Prostate gland (tissue), 2 donors: ENCODE data around the gene RHBDL2. TPM values are rescaled to one million over a fixed set of nuclear protein-coding genes. Genes with fewer than 3 reads are reported as not detected.
"Not testable (repeated sequence)": the region's sequence is repeated elsewhere in the genome, so short reads cannot be mapped to it uniquely, and the experiment has no call there.

ENCODE experiments used
- DNase-seq: peaks from one replicate; pipeline ENCODE4 v3.0.0-alpha.2; 2019; ENCODE audit warnings: low spot score
- H3K27ac ChIP-seq, 2 donors: fragments of 200-600 bp; sonication (generic); 2 replicates each; pipeline ENCODE4 v1.5.1; 2017 to 2019
- H3K27me3 ChIP-seq: fragments of 200-600 bp; sonication (generic); replicated peaks from 2 replicates; pipeline ENCODE4 v1.5.1; 2019; ENCODE audit not compliant: insufficient read depth
- H3K36me3 ChIP-seq, 2 donors: fragments of 200-600 bp; sonication (generic); 1 replicate in 1 of 2; 2 replicates in 1 of 2; pipeline versions ENCODE4 v1.5.1 to v1.8.1; 2017 to 2019
- H3K4me1 ChIP-seq: fragments of 200-600 bp; sonication (generic); replicated peaks from 2 replicates; pipeline ENCODE4 v1.5.1; 2019
- H3K4me3 ChIP-seq, 2 donors: fragments of 200-600 bp; sonication (generic); 2 replicates each; pipeline ENCODE4 v1.5.1; 2017 to 2019
- H3K9me3 ChIP-seq: fragments of 200-600 bp; sonication (generic); 2 replicates; pipeline ENCODE4 v1.5.1; 2017
- POLR2A ChIP-seq: fragments of 450-650 bp; IDR thresholded peaks from one replicate; pipeline ENCODE4 v1.6.1; 2016; ENCODE audit warnings: antibody characterized with exemption, mild to moderate bottlenecking
- POLR2AphosphoS5 ChIP-seq: sonication (generic); formaldehyde crosslinking; IDR thresholded peaks from one replicate; pipeline ENCODE4 v1.6.1; 2017; ENCODE audit warnings: antibody characterized with exemption
- WGBS: methylation state at CpG from one replicate; pipeline ENCODE4 v1.1.5; 2018; 5-methylcytosine and 5-hydroxymethylcytosine counted together
- intact Hi-C: fragments of 100-400 bp; cut with DNase I; formaldehyde crosslinking; loops from one replicate; pipeline ENCODE4 v1.14.2; 2022
- total RNA-seq, 2 donors: library from RNA; depleted of rRNA; stranded (reverse); fragments of >200 nt; gene quantifications; one replicate each; pipeline ENCODE4 v1.1.0, GENCODE V29; 2016
- TF ChIP-seq, protein P1 (sequence below), 4 experiments: fragments of 200-600 bp in 2 of 4; fragments of 450-650 bp in 2 of 4; sonication (generic) in 2 of 4; IDR thresholded peaks; 1 replicate in 3 of 4; 2 replicates in 1 of 4; pipeline ENCODE4 v1.5.1; 2016 to 2019; ENCODE audit warnings: antibody characterized with exemption in 4 of 4, mild to moderate bottlenecking in 2 of 4, moderate library complexity in 2 of 4

RHBDL2 gene
- total RNA-seq, 2 donors from 2014 or later: 3.5 to 7.7 TPM

DNA sequence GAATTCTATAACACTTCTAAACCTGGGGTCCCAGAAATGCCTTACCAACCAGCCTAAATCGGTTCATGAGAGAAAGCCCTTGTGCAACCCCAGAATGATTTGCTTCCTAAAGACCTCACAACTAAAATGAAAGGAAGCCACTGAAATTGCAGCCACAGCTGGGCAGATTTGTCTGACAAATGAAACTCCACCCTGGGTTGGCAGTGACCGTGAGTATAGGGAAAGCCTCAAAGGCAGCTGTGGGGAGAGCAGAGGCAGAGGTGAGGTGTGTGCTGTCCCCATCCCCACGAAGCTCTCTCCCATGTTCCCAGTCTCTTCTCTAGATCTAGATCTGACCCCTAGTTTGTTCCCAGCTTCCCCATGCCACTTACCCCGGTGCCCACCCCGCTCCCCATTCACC is 23.1 kb downstream of the RHBDL2 start:
- Histone ChIP-seq H3K36me3 (no peaks in the 10 kb centered on the region), H3K27me3 (no peaks in the 10 kb centered on the region), H3K9me3 (no peaks in the 10 kb centered on the region), H3K27ac (no peak overlapping the region), H3K4me1 (no peaks in the 10 kb centered on the region), H3K4me3 (no peak overlapping the region)
- DNase-seq: no peak
- 78% methylated on average over 5 of the region's 5 CpGs for WGBS
- intact Hi-C loops: no loop called here
- TF ChIP-seq POLR2AphosphoS5 (no peak), POLR2A (no peak)
- TF ChIP-seq, protein P1, sequence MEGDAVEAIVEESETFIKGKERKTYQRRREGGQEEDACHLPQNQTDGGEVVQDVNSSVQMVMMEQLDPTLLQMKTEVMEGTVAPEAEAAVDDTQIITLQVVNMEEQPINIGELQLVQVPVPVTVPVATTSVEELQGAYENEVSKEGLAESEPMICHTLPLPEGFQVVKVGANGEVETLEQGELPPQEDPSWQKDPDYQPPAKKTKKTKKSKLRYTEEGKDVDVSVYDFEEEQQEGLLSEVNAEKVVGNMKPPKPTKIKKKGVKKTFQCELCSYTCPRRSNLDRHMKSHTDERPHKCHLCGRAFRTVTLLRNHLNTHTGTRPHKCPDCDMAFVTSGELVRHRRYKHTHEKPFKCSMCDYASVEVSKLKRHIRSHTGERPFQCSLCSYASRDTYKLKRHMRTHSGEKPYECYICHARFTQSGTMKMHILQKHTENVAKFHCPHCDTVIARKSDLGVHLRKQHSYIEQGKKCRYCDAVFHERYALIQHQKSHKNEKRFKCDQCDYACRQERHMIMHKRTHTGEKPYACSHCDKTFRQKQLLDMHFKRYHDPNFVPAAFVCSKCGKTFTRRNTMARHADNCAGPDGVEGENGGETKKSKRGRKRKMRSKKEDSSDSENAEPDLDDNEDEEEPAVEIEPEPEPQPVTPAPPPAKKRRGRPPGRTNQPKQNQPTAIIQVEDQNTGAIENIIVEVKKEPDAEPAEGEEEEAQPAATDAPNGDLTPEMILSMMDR (IDR thresholded peaks at IDR 0.05): no peak

DNA sequence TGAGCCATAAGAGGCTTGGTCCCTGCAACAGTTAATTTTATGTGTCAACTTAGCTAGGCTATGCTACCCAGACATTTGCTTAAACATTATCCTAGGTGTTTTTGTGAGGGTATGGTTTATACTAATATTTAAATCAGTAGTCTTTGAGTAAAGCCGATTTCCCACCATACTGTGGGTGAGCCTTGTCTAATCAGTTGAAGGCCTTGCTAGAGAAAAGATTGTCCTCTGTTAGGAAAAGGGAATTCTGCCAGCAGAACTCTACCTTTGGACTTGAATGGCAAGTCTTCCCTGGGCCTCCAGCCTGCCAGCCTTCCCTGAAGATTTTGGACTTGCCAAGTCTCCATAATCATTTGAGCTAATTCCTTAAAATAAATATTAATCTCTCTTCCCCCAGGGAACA is 23.9 kb downstream of the RHBDL2 start:
- Histone ChIP-seq H3K4me1 (no peaks in the 10 kb centered on the region), H3K36me3 (no peaks in the 10 kb centered on the region), H3K27me3 (no peaks in the 10 kb centered on the region), H3K4me3 (no peak overlapping the region), H3K9me3 (no peaks in the 10 kb centered on the region), H3K27ac (no peak overlapping the region)
- no peak for DNase-seq
- 93% methylated on average over 1 of the region's 1 CpG for WGBS
- intact Hi-C loops: no loop called here
- no peak for TF ChIP-seq POLR2AphosphoS5
- TF ChIP-seq, protein P1 (IDR thresholded peaks at IDR 0.05): no peak
- no peak for TF ChIP-seq POLR2A

DNA sequence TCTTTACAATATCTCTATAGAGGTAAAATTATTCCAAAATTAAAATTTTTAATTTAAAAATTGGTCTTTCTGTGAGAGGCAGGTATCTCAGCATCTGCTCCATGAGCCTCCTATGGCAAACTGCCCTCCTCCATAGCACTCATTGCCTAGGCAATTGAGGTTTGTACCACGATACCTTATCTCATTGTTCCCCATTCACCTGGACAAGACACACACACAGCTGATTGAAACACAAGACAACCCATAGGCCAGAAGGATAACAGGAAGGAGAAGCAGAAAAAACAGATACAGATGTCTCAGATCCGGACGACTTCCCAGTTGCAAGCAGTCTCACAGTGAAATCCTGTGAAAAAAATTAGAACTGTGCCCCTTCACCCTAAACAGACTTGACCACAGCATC is 24.3 kb downstream of the RHBDL2 start:
- Histone ChIP-seq H3K36me3 (no peaks in the 10 kb centered on the region), H3K4me1 (no peaks in the 10 kb centered on the region), H3K4me3 (no peak overlapping the region), H3K27me3 (no peaks in the 10 kb centered on the region), H3K27ac (no peak overlapping the region), H3K9me3 (no peaks in the 10 kb centered on the region)
- TF ChIP-seq POLR2AphosphoS5 (no peak), POLR2A (no peak)
- TF ChIP-seq, protein P1 (IDR thresholded peaks at IDR 0.05): no peak
- DNase-seq: no peak
- intact Hi-C loops: no loop called here
- whole genome bisulfite sequencing: 90% methylated on average over 3 of the region's 3 CpGs

DNA sequence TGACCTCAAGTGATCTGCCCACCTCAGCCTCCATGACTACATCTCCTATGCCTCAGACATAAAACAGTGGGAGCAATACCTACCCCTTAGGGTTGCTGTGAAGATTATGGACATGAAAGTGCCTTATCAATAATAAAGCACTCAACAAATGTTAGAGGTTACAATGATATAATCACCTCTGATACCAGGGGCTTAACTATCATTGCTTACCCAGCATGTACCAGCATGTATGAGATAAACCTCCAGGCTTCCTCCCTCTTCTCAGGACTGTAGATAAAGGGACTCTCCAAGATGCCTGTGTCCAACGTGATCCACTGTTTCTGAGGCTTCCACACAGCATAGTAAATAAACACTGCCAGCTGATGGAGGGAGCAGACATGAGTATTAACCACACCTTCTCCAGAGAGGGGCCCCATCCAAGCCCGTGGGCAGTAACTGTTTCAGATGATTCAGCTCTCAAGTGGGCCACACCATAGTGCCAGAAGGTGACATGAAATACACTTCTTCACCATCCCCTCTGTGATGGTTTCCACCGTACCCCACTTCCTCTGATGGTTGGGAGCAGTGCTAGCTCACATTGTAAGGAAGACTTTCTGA is 26.2 kb downstream of the RHBDL2 start:
- DNase-seq: no peak
- TF ChIP-seq POLR2A (no peak), POLR2AphosphoS5 (no peak)
- TF ChIP-seq, protein P1 (IDR thresholded peaks at IDR 0.05): no peak
- Histone ChIP-seq H3K27ac (no peak overlapping the region), H3K4me3 (no peak overlapping the region), H3K4me1 (no peaks in the 10 kb centered on the region), H3K9me3 (no peaks in the 10 kb centered on the region), H3K36me3 (no peaks in the 10 kb centered on the region), H3K27me3 (no peaks in the 10 kb centered on the region)
- intact Hi-C loops: no loop called here
- 50% methylated on average over 3 of the region's 3 CpGs for WGBS

DNA sequence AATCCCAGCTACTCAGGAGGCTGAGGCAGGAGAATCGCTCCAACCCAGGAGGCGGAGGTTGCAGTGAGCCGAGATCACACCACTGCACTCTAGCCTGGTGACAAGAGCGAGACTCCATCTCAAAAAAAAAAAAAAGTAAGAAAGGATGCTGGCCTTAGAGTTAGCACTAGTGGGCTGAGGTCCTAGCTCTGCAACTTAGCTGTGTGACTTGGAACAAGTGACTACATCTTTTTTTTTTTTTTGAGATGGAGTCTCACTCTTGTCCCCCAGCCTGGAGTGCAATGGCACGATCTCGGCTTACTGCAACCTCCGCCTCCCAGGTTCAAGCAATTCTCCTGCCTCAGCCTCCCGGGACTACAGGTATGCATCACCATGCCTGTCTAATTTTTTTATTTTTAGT is 26.7 kb downstream of the RHBDL2 start:
- 95% methylated on average over 8 of the region's 8 CpGs for WGBS
- H3K4me1 ChIP-seq, H3K27ac ChIP-seq, intact Hi-C loops, H3K27me3 ChIP-seq, H3K9me3 ChIP-seq, DNase-seq, H3K36me3 ChIP-seq, H3K4me3 ChIP-seq: not testable (repeated sequence)
